ENCODE data around the gene CBX5.
"Not testable (repeated sequence)": the region's sequence is repeated elsewhere in the genome, so short reads cannot be mapped to it uniquely, and the experiment has no call there.

CBX5 gene

GRCh38 chr12:54187075-54187474, 92.8 kb downstream of the CBX5 start:
- no peak overlapping the region for H3K4me3 ChIP-seq (ENCODE audit: low read length)
- TF ChIP-seq CTCF (IDR thresholded peaks at IDR 0.05; ENCODE audit: insufficient read depth, low read depth, low read length, missing control alignments) = no peak
- DNase-seq (ENCODE audit: low read depth) = peak; percentile 55

GRCh38 chr12:54185919-54186318, 94.0 kb downstream of the CBX5 start:
- no peak overlapping the region for H3K4me3 ChIP-seq (ENCODE audit: low read length)
- no peak for TF ChIP-seq CTCF (IDR thresholded peaks at IDR 0.05; ENCODE audit: insufficient read depth, low read depth, low read length, missing control alignments)
- DNase-seq (ENCODE audit: low read depth) = no peak

GRCh38 chr12:54185297-54185696, 94.6 kb downstream of the CBX5 start:
- not testable (repeated sequence) for H3K4me3 ChIP-seq (ENCODE audit: low read length); DNase-seq (ENCODE audit: low read depth)

- no peak for TF ChIP-seq CTCF (IDR thresholded peaks at IDR 0.05; ENCODE audit: insufficient read depth, low read depth, low read length, missing control alignments)
- no peak overlapping the region for H3K4me3 ChIP-seq (ENCODE audit: low read length)
- no peak for DNase-seq (ENCODE audit: low read depth)
These were observed 95.7 kb downstream of the CBX5 start for GRCh38 chr12:54184024-54184805.

- TF ChIP-seq CTCF (IDR thresholded peaks at IDR 0.05; ENCODE audit: insufficient read depth, low read depth, low read length, missing control alignments) = no peak
- no peak overlapping the region for H3K4me3 ChIP-seq (ENCODE audit: low read length)
- DNase-seq (ENCODE audit: low read depth) = no peak
These were observed 96.9 kb downstream of the CBX5 start for GRCh38 chr12:54182981-54183380.

GRCh38 chr12:54182086-54182485, 97.8 kb downstream of the CBX5 start:
- H3K4me3 ChIP-seq (ENCODE audit: low read length) = no peak overlapping the region
- DNase-seq (ENCODE audit: low read depth) = no peak
- no peak for TF ChIP-seq CTCF (IDR thresholded peaks at IDR 0.05; ENCODE audit: insufficient read depth, low read depth, low read length, missing control alignments)
